Stimulated activated naive B cell treated with anti-CD40 and anti-IgM and Interleukin-4, amounts not matched to agents 10 μg/mL and 1 μg/mL and 100 μg/mL, for 72 hours (primary cell): ENCODE measurements around the gene CREB1.
A peak's percentile ranks its signal among the peaks of the same experiment; 100 is the strongest.

ENCODE experiments used
- ATAC-seq, 2 donors: fragments of 150-1000 bp; cut with Tn5 transposase; replicated peaks; 2 replicates each; pipeline ENCODE4 v1.10.0; 2021; ENCODE audit warnings: moderate library complexity in 1 of 2
- DNase-seq: peaks from one replicate; pipeline ENCODE4 v3.0.0; 2021
- H3K27ac Mint-ChIP-seq: one replicate; pipeline ENCODE4 v1.8.0; 2022; ENCODE audit warnings: mild to moderate bottlenecking, mixed read lengths
- H3K27me3 Mint-ChIP-seq, 2 donors: one replicate each; pipeline ENCODE4 v1.8.0; 2022; ENCODE audit warnings: mixed read lengths in 2 of 2
- H3K36me3 Mint-ChIP-seq, 2 donors: one replicate each; pipeline ENCODE4 v1.8.0; 2022; ENCODE audit warnings: mixed read lengths in 2 of 2, mild to moderate bottlenecking in 1 of 2
- H3K4me1 Mint-ChIP-seq, 2 donors: one replicate each; pipeline ENCODE4 v1.8.0; 2022; ENCODE audit warnings: mixed read lengths in 2 of 2, mild to moderate bottlenecking in 1 of 2
- H3K4me3 Mint-ChIP-seq, 2 donors: one replicate each; pipeline ENCODE4 v1.8.0; 2022; ENCODE audit warnings: mild to moderate bottlenecking in 2 of 2, mixed read lengths in 2 of 2, moderate library complexity in 1 of 2
- H3K9me3 Mint-ChIP-seq, 2 donors: one replicate each; pipeline ENCODE4 v1.8.0; 2022; ENCODE audit warnings: mixed read lengths in 2 of 2, mild to moderate bottlenecking in 1 of 2

Gene CREB1

DNA sequence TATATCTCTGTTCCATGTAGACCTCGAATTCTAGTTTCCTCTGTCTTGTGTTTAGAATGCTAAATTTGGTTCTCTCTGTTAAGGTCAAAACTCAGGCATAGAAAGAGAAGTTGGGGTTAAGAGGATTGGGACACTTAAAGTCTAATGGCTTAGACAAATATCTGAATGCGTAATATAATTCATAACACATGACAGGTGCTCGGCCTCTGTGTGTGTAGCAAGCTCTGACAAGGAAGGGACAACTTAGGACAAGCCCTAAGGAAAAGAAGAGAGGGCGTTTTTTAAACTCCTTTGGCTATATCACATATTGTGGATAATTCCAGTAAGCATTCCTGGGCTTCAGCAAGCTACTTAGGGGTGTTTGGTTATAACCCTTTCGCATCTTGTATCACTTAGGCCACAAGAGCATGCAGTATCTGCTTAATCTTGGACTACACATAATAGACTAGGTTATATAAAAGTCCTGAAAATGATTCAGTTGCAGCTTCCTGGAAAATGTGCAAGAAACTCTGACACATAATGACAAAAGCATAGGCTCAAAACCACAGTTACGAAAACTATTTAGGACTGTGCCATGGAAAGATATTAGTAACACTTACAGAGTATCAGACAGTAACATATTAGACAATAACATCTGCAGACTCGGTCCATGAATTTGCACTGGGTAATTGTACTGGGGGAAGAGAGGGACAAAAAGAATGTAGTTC, 16.1 kb upstream of the CREB1 start:
- Mint-ChIP-seq H3K4me3 (no peak overlapping the region), H3K27ac (no peak overlapping the region), H3K27me3 (no peaks in the 10 kb centered on the region), H3K9me3 (no peaks in the 10 kb centered on the region), H3K36me3 (peaks cover 0 to 14% of the 10 kb centered on the region in 2 donors), H3K4me1 (peaks cover 0 to 2% of the 10 kb centered on the region in 2 donors)
- no peak for ATAC-seq
- no peak for DNase-seq

DNA sequence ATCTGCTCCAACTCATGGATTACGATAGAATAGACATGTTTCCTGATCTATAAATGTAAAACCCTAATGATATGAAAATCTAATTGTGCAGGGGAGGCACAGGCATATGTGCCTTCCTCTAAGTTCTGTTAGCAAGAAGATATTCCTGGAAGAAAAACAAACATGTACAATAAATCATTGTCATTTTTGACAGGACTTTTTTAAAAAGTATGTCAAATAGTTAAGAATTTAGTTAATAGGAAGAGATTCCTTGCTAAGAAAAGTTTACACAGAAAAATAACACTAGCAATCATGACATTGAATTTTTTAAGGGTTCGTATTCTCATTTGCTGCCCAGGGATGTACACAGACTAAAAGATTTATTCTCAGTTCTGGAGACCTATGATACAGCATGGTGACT, 15.3 kb upstream of the CREB1 start:
- ATAC-seq (no peak), DNase-seq (no peak)
- peaks cover 0 to 2% of the 10 kb centered on the region in 2 donors for H3K4me1 Mint-ChIP-seq
- H3K9me3 Mint-ChIP-seq, result peaks cover 0 to 2% of the 10 kb centered on the region in 2 donors
- no peak overlapping the region for H3K4me3 Mint-ChIP-seq
- no peak overlapping the region for H3K27ac Mint-ChIP-seq
- H3K27me3 Mint-ChIP-seq, result no peaks in the 10 kb centered on the region
- H3K36me3 Mint-ChIP-seq, result peaks cover 2 to 19% of the 10 kb centered on the region in 2 donors

DNA sequence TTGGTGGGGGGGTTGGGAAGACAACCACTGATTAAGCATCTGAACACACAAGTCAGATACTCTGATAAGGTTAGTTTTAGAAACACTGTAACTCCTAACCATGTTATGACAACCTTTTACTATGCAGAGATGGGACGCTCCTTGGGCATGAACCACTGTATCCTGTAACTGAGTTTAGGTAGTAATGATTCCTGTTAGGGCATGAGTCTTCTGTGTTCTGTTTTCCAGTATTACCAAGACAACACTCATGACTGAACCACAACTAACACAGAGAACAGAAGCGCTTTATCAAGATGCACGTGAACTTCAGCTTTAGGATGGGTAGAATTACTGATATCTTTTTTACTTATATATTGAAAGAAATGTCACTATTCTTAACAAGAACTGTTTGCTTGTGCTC, 14.1 kb upstream of the CREB1 start:
- no peaks in the 10 kb centered on the region for H3K27me3 Mint-ChIP-seq
- no peak overlapping the region for H3K4me3 Mint-ChIP-seq
- no peak overlapping the region for H3K27ac Mint-ChIP-seq
- peaks cover 2 to 19% of the 10 kb centered on the region in 2 donors for H3K36me3 Mint-ChIP-seq
- peaks cover 0 to 2% of the 10 kb centered on the region in 2 donors for H3K9me3 Mint-ChIP-seq
- DNase-seq (no peak), ATAC-seq (no peak)
- peaks cover 0 to 2% of the 10 kb centered on the region in 2 donors for H3K4me1 Mint-ChIP-seq

DNA sequence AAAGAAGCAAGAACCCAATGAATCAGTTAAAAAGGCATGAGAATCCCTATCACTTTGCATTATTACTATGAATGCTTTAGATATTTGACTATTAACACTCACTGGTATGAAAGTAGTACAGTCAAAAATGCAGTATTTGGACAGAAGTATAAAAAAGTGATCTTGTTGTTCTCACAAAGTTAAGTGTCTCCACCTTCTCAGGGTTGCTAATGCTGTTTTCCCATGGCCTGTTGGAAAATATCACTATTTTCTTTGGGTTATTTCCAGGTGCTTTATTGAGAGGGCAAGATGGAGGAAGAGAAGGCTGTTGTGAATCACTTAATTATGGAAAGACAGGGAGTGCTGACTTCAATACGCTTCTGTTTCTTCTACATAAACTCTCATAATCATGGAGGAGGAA, 13.6 kb upstream of the CREB1 start:
- H3K4me1 Mint-ChIP-seq, result peaks cover 2 to 3% of the 10 kb centered on the region in 2 donors
- no peak for DNase-seq
- H3K36me3 Mint-ChIP-seq, result peaks cover 2 to 19% of the 10 kb centered on the region in 2 donors
- no peak overlapping the region for H3K27ac Mint-ChIP-seq
- ATAC-seq, result no peak
- no peaks in the 10 kb centered on the region for H3K27me3 Mint-ChIP-seq
- no peak overlapping the region for H3K4me3 Mint-ChIP-seq
- H3K9me3 Mint-ChIP-seq, result peaks cover 0 to 2% of the 10 kb centered on the region in 2 donors

DNA sequence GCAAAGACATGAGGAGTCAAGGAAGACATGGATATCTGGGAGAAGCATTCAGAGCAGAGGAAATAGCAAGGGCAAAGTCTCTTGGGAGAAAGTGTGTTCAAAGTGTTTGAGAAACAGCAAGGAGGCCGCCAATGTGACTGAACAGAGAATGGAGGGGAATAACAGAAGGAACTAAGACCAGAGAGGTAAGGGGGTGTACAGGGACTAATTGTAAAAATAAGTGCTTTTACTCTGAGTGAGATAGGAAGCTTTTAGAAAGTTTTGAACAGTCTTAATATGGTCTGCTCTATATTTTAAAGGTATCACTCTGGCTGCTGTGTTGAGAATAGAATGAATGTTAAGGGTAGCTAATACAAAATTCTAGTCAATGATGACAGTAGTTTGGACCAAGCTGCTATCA, 6.8 kb upstream of the CREB1 start:
- H3K9me3 Mint-ChIP-seq, result peaks cover 0 to 2% of the 10 kb centered on the region in 2 donors
- ATAC-seq (peak in 1 of 2 donors; percentile 64), DNase-seq (no peak)
- H3K4me3 Mint-ChIP-seq, result no peak overlapping the region
- H3K4me1 Mint-ChIP-seq, result peaks cover 21 to 29% of the 10 kb centered on the region in 2 donors
- H3K36me3 Mint-ChIP-seq, result peaks cover 6 to 16% of the 10 kb centered on the region in 2 donors
- no peak overlapping the region for H3K27ac Mint-ChIP-seq
- no peaks in the 10 kb centered on the region for H3K27me3 Mint-ChIP-seq

DNA sequence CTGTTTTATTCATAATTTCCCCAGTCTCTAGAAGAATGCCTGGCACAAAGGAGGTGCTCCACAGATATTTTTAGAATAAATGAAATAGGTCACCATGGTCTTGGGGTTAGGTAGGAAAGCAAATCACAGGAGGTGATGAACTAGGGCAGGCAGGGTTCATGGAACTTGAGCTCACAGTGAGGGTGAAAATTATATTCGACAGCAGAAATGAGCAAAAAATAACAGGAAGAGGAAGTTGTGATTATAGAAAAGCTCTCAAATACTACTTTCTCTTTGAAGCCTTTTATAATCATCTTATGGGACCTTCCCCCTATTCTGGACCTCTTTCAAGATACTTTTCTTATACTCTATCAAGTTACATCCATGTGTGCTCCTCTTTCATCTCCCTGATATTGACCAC, 4.5 kb upstream of the CREB1 start:
- Mint-ChIP-seq H3K27me3 (no peaks in the 10 kb centered on the region), H3K4me1 (peaks cover 32 to 41% of the 10 kb centered on the region in 2 donors), H3K4me3 (no peak overlapping the region), H3K36me3 (peaks cover 7 to 19% of the 10 kb centered on the region in 2 donors), H3K27ac (peak overlapping the region; percentile 74), H3K9me3 (no peaks in the 10 kb centered on the region)
- ATAC-seq, result no peak
- no peak for DNase-seq

DNA sequence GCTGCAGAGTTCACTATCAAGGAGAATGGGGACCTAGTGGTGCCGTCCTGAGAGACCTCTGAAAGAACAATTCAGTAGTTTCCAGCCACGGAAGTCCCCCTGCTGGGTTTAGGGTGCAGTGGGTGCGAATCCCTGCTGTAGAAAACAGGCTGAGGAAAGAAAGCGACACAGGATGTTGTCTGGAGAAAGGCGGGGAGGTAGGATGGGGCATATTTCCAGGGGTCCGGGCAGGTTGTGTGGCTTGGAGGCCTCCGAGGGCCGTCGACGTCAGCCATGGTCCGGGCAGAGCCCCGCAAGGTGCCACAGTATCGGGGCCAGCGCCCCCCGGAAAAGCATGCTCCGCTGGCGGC, 807 bp upstream of the CREB1 start:
- ATAC-seq, result peak; percentile 17 to 26
- Mint-ChIP-seq H3K4me1 (peaks cover 33 to 46% of the 10 kb centered on the region in 2 donors), H3K27me3 (no peaks in the 10 kb centered on the region), H3K36me3 (peaks cover 15 to 26% of the 10 kb centered on the region in 2 donors), H3K9me3 (no peaks in the 10 kb centered on the region), H3K27ac (peak overlapping the region; percentile 99), H3K4me3 (peak overlapping the region; percentile 94 to 95)
- peak; percentile 61 for DNase-seq

DNA sequence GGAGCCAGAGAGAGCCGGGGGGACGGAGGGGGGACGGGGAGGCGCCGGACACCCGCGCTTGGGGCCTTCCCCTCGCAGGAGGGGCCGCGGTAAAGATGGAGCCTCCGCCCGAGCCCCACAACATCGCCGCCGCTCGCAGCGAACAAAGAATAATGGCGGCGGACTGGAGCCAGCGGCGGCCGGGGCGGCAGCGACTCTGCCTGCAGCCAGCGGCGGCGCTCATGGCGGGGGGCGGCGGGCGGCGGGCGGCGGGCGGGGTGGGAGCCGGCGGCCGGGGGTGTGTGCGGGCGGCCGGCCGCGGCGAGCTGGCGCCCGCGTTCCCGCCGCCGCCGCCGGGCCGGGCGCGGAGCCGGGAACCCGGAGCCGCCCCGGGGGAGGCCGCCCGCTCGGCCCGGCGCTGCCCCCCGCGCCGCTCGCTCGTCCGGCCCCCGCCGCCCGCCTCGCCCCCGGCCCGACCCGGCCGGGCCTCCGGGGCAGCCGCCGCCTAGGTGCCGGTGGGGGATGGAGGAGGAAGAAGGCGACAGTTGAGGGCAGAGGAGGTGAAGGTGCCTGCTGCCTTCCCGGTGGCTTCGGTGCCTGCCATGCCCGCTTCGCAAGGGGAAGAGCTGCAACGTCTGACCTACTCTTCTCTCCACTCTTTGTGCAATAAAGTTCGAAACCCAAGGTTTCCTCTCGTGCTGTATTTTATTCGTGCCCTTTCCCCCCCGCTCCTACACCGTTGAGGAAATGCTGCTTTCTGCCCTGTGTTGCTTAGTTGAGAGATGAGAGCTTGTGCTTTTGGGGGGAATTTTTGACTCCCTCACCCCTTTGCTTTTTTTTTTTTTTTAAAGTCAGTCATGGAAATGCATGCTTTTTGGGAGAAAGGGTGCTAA, 634 bp downstream of the CREB1 start:
- peak overlapping the region; percentile 94 to 95 for H3K4me3 Mint-ChIP-seq
- H3K4me1 Mint-ChIP-seq, result peaks cover 33 to 54% of the 10 kb centered on the region in 2 donors
- H3K27ac Mint-ChIP-seq, result peak overlapping the region; percentile 99
- peak; percentile 42 for DNase-seq
- no peaks in the 10 kb centered on the region for H3K9me3 Mint-ChIP-seq
- peak; percentile 20 to 26 for ATAC-seq
- no peaks in the 10 kb centered on the region for H3K27me3 Mint-ChIP-seq
- peaks cover 15 to 28% of the 10 kb centered on the region in 2 donors for H3K36me3 Mint-ChIP-seq

DNA sequence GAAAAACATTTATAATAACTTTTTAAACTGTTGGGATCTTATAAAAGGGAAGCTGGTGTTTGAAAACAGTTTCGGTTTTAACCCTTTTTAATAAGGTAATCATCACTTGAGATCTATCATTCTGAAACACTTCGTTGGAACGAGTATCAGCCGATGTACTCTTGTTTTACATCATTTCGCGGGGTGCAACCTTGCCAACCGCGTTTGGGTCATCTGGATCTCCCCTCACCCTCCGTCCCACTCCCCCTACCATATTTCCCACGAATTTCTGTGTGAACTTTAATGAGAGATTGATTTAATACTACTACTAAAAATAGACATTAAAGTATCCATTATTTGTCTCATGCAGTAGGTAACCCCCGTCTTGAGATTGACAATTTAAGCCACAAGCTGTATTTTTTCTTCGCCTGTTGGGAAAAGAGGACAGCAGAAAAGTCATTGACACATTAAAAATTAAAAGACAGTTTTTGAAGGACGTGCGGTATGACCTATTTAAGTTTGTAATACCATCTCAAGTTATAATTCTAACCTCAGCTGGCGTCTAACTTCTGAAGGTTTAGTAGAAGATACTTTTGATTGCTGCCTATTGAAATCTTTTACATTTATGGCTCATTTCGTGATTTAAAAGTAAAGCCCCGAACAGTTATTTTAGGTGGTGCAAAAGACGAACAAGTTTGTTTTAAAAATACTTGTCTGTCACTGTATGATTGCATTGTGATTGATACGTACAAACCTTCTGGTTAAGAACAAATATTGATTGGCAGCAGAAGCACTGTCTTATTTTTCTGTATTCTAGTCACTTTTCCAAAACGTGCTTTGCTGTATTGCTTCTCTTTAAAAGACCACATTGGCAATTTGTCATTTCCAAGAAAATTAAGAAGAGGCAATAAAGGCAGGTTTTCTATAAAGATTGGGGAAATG, 1.5 kb downstream of the CREB1 start:
- ATAC-seq (no peak), DNase-seq (peak; percentile 13)
- Mint-ChIP-seq H3K27me3 (no peaks in the 10 kb centered on the region), H3K27ac (peak overlapping the region; percentile 98), H3K36me3 (peaks cover 15 to 28% of the 10 kb centered on the region in 2 donors), H3K4me1 (peaks cover 26 to 47% of the 10 kb centered on the region in 2 donors), H3K4me3 (peak overlapping the region; percentile 91 to 94), H3K9me3 (no peaks in the 10 kb centered on the region)

DNA sequence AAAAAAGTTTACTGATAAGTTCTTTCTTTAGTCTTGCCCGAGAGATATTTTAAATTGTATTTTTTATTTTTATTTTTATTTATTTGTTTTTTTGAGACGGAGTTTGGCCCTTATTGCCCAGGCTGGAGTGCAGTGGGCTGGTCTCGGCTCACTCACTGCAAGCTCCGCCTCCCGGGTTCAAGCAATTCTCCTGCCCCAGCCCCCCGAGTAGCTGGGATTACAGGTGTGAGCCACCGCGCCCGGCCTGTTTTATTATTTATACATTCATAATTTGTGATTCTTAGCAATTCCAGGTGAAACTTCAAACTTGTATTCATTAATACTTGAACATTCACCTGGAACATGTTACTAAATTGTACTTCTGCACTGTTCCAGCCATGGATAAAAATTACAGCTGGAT, 2.9 kb downstream of the CREB1 start:
- Mint-ChIP-seq H3K4me1 (peaks cover 23 to 44% of the 10 kb centered on the region in 2 donors), H3K27me3 (no peaks in the 10 kb centered on the region), H3K9me3 (no peaks in the 10 kb centered on the region), H3K27ac (peak overlapping the region; percentile 98), H3K4me3 (peak overlapping the region; percentile 48 to 91), H3K36me3 (peaks cover 13 to 27% of the 10 kb centered on the region in 2 donors)
- DNase-seq (no peak), ATAC-seq (no peak)

DNA sequence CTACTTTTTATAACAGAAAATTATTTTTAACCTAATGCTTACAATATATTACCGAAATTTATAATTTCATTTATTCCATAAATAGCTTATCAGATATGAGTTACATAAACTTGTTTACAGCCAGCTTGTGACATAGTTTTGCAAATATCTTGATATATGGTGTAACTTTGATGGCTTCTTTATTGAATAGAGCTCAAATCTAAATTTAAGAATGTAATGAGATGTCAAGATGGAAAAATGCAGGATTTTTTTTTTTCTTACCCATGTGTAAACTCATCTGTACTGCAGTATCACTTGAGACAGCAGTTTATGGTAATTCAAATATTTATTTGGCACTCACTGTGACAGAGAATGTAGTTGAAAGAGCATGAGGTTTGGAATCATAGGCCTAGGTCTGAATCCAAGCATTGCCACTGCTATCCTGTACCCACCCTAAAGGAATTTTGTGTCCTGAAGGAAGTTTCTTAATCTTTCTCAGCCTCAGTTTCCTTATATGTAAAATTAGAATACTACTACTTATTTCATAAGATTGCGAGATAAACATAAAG, 3.8 kb downstream of the CREB1 start:
- ATAC-seq, result no peak
- no peak overlapping the region for H3K4me3 Mint-ChIP-seq
- peaks cover 18 to 43% of the 10 kb centered on the region in 2 donors for H3K4me1 Mint-ChIP-seq

DNA sequence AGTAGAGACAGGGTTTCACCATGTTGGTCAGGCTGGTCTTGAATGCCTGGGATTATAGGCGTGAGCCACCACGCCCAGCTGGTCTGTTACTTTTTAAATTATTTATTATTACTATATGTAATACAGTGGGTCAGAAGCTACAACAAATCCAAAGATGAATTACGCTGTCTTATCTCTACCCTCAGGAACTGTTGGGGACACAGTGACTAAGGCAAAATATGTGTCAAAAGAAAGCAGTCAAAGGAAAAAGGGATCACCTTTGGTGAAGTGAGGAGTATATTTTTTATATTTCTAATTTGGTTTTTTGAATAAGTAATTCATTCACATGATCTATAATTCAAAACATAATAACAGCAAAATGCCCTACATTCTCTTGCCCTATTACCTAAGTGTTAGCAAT, 4.7 kb downstream of the CREB1 start:
- Mint-ChIP-seq H3K4me3 (peak overlapping the region in 1 of 2 donors; percentile 32), H3K27ac (no peak overlapping the region), H3K36me3 (peaks cover 19 to 31% of the 10 kb centered on the region in 2 donors), H3K4me1 (peaks cover 16 to 41% of the 10 kb centered on the region in 2 donors), H3K9me3 (no peaks in the 10 kb centered on the region), H3K27me3 (no peaks in the 10 kb centered on the region)
- no peak for ATAC-seq
- no peak for DNase-seq

More for the DNA sequence above, 3.8 kb downstream of the CREB1 start:
- Mint-ChIP-seq H3K27ac (no peak overlapping the region), H3K27me3 (no peaks in the 10 kb centered on the region), H3K9me3 (no peaks in the 10 kb centered on the region), H3K36me3 (peaks cover 18 to 27% of the 10 kb centered on the region in 2 donors)
- no peak for DNase-seq

DNA sequence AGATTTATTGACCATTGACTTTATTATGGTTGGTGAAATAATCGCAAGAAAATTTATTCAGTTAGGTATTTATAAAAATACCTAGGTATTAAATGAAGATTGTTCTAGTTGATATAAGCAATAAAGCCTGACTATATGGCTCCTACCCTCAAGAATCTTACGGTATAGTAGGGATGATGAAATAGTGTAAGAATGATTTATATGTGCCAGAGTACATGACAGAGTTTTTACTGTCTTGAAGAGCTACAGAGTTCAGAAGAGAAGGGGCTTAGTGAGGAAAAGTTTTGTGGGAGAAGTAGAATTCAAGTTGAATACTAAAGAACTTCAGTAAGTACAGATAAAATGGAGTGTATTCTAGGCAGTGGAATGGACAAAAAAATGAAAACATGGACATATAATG, 9.7 kb downstream of the CREB1 start:
- no peaks in the 10 kb centered on the region for H3K9me3 Mint-ChIP-seq
- H3K36me3 Mint-ChIP-seq, result peaks cover 17 to 38% of the 10 kb centered on the region in 2 donors
- ATAC-seq, result no peak
- H3K27me3 Mint-ChIP-seq, result no peaks in the 10 kb centered on the region
- H3K4me3 Mint-ChIP-seq, result peak overlapping the region in 1 of 2 donors; percentile 3
- no peak overlapping the region for H3K27ac Mint-ChIP-seq
- no peak for DNase-seq
- H3K4me1 Mint-ChIP-seq, result peaks cover 24 to 51% of the 10 kb centered on the region in 2 donors
